ENCODE data around the gene RERE.

- TF ChIP-seq CTCF (conservative IDR thresholded peaks at IDR 0.05 in 1 of 2, IDR thresholded peaks at IDR 0.05 in 1 of 2; ENCODE audit: extremely low read depth in 1 of 2, insufficient read depth in 1 of 2, low read depth in 1 of 2, low read length in 2 of 2) = no peak
- no peak for TF ChIP-seq EZH2 (IDR thresholded peaks at IDR 0.05; ENCODE audit: borderline replicate concordance, low read length)
These were observed 231.0 kb downstream of the RERE start for GRCh38 chr1:8586438-8586837.
